Esophagus muscularis mucosa (tissue), 3 donors: ENCODE results near the gene DRAP1.

ENCODE experiments used
- POLR2AphosphoS5 ChIP-seq, 2 donors: sonication (generic); formaldehyde crosslinking; IDR thresholded peaks; one replicate each; pipeline ENCODE4 v1.6.1; 2017; ENCODE audit warnings: antibody characterized with exemption in 2 of 2
- TF ChIP-seq, protein P1 (sequence below), 3 experiments: fragments of 200-600 bp in 2 of 3; fragments of 450-650 bp in 1 of 3; sonication (generic) in 2 of 3; IDR thresholded peaks; one replicate each; pipeline ENCODE4 v1.5.1; 2017 to 2019; ENCODE audit warnings: antibody characterized with exemption in 3 of 3, mild to moderate bottlenecking in 2 of 3, moderate library complexity in 1 of 3

- TF ChIP-seq, protein P1, sequence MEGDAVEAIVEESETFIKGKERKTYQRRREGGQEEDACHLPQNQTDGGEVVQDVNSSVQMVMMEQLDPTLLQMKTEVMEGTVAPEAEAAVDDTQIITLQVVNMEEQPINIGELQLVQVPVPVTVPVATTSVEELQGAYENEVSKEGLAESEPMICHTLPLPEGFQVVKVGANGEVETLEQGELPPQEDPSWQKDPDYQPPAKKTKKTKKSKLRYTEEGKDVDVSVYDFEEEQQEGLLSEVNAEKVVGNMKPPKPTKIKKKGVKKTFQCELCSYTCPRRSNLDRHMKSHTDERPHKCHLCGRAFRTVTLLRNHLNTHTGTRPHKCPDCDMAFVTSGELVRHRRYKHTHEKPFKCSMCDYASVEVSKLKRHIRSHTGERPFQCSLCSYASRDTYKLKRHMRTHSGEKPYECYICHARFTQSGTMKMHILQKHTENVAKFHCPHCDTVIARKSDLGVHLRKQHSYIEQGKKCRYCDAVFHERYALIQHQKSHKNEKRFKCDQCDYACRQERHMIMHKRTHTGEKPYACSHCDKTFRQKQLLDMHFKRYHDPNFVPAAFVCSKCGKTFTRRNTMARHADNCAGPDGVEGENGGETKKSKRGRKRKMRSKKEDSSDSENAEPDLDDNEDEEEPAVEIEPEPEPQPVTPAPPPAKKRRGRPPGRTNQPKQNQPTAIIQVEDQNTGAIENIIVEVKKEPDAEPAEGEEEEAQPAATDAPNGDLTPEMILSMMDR (IDR thresholded peaks at IDR 0.05), result no peak
- peak in 1 of 2 donors; percentile 5 for TF ChIP-seq POLR2AphosphoS5 (IDR thresholded peaks at IDR 0.05)
Observed at GRCh38 chr11:65879617-65880016, 39.6 kb upstream of the DRAP1 start, which contains the start of gene CTSW.
